GM12892 (cell line): ENCODE measurements around the gene RBL1.

Experiments
- POLR2A ChIP-seq: IDR thresholded peaks from 2 replicates; pipeline ENCODE4 v1.6.1; 2011; ENCODE audit warnings: low read depth, low read length, control low read depth
- POLR2AphosphoS5 ChIP-seq: IDR thresholded peaks from 2 replicates; pipeline ENCODE4 v1.6.1; 2011; ENCODE audit warnings: low read depth, low read length, control low read depth
- TAF1 ChIP-seq: IDR thresholded peaks from 2 replicates; pipeline ENCODE4 v1.6.1; 2011; ENCODE audit warnings: low read depth, mild to moderate bottlenecking, control low read depth, low read length, borderline replicate concordance

DNA sequence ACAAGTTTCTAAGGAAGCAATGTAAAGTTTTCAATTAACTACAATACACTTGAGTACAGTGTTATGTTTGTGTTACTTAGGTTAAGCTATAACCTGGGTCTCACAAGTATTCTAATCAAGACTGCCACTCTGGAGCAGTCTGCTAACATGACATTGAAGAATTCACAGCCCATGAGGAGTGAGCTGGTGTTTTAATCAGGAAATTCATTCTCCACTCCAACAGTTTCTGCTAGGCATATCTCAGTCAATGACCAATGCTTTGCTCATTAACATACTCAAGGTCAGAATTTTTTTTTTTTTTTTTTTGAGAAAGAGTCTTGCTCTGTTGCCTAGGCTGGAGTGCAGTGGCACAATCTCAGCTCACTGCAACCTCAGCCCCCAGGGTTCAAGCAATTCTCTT lies 84.7 kb downstream of the RBL1 start:
- TF ChIP-seq POLR2AphosphoS5 (no peak), POLR2A (no peak), TAF1 (no peak)
